RPMI8226 (cell line): Measurements from ENCODE around the gene ATP12A.

Experiments used
- DNase-seq: peaks from one replicate; pipeline ENCODE4 v3.0.0-alpha.2; 2015

ATP12A gene

DNA sequence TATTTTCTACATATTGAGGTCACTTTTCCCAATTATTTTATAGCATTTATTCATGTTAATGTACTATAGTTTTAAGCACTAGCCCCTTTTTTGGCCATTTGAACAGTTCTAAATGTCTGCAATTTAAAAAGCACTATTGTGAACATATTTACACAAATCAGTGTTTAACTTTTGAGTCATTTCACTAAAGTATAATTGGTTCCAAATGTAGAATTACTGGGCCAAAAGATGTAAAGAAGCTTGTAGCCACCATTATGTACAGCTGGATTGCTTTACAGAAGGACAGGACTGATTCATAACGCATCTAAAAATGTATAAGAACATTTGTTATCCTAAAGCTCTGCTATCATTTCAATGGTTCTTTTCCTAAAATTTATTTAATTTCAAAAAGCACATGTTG, 16.6 kb upstream of the ATP12A start:
- DNase-seq = no peak

DNA sequence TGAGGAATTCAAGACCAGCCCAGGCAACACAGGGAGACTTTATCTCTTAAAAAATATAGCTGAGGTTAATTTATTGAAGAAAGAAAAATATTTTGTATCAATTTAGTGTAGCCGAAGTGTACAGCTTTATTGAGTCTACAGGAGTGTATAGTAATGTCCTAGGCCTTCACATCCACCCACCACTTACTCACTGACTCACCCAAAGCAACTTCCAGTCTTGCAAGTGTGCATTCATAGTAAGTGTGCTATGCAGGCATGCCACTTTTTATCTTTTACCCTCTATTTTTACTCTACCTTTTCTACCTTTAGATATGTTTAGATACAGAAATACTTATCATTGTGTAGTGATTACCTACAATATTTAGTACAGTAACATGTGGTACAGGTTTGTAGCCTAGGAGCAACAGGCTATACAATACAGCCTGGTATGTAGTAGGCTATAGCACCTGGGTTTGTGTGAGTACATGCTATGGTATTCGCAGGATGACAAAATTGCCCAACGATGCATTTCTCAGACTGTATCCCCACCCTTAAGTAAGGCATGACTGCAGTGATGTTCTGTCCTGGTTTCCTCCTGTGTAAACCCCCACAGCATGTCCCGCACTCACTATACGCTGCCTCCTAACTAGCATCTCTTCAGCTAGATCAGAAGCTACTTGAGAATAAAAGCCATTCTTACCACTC, 15.3 kb upstream of the ATP12A start:
- DNase-seq = no peak

DNA sequence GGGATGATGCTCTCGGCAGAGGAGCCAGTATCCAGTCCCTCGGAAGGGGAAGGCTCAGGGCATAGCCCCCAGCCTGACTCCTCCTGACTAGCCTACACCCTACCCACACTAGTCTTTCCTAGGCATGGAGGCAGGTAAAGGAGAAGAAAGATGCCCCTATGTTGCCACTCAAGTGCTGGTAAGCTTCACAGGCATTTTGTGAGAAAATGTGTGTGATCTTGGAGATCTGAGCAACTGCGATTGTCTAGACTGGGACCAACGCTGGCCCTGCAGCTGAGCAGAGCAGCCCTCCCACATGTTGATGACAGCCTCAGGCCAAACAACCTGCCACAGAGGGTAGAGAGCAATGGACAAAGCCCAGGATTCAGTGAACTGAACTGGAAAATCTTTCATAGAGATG, 11.7 kb upstream of the ATP12A start:
- no peak for DNase-seq

DNA sequence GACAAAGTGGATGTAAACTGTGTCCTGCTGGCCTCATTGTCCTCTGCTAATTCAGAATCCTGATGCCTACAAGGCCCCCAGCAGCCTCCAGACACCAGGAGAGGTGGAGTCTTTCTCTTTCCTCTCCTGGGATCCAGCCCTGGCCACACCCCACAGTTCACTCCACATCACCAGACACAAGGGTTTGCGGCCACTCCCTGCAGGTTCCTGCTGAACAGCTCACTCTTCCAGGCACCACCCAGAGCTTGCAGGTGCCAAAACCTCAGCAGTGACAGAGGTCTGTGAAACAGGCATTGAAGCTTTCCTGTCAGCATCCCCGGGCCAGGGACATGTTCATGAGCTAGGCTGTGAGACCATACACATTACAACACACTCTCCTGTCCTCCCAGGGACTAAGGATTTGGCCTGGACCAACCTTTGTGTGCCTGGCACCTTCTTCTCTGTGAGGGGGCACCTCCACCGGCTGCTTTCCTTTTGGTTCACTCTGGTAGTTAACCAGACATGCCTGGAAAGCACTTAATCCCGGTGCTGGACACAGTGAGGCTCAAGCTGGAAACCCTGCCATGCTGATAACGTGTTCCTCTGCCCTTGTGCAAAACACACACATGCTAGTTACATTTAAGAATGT, 11.1 kb upstream of the ATP12A start:
- DNase-seq = no peak

- DNase-seq = no peak
Observed at GRCh38 chr13:24670174-24670573, 10.0 kb upstream of the ATP12A start.

- DNase-seq = peak; percentile 52
Observed at GRCh38 chr13:24670961-24671381, 9.2 kb upstream of the ATP12A start.

DNA sequence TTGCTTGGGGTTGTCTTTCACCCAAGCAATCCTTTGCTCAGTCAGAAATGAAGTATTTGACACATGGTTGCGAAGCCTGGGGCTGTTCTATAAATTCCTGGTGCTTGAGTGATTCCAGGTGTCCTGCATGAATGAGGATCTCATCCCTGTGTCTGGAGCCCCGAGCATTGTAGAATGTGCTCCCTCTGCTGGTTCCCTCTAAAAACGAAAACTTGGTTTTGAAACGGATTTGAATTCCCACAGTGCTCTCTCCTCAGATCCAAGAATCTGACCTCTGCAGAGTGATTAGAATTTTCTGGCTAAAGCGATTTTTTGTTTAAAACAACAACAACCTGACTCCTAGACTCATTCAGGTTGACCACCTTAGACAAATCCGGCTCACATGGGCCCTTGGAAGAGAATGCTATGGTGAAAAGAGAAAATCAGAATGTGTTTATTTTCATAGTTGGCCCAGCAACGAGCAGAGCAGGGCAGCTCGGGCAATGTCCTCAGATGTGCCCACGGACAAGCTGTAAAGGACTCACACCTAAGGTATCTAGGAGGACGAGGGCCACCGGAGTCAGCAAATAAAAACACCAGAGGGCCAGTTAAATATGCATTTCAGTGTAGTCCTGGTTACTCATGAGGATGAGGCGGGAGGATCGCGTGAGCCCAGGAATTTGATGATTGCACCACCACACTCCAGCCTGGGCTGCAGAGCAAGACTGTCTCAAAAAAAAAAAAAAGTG, 8.7 kb upstream of the ATP12A start:
- peak; percentile 27 for DNase-seq

DNA sequence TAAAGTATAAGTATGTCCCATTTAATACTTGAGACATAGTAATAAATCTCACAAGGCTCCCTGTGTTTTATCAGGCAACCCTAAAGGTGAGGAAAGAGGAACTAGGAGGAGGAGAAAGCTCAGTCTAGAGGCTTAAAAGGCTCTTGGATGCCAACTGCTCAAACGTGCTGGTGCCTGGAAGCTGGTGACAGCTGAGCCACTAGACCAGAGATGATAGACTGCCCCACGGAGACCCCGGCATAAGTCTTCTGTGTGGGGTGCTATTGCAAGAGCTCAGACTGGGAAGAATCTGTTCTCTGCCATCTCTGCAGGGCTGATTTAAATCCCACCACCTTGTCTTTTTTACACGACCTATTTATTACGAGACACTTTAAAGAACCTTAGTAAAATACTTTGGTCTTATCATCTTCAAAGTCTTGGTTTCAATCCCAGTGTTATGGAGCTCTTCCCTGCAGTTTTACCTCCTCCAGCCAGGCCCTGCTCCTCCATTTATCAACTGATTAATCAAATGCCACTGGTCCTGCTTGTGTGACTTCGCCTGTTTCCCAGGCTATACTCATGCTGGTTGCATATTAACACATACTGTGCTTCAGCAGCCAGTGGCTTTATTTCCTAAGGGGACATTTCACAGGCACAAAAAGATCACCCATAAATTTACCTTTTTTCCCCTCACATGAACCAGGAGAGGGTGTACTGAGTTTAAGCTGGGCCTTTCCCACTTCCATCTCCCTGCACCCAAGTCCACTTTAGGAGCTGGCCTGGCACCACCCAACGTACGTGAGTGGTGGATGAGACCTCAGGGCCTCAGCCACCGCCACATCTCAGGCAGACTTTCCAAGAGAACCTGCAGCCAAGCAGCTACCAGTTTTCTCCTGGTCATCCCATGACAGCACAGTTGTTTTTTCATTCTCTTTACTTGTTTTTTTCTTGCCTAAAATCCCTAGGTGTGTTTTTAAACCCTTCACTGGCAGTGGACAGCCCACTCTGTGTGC, 7.8 kb upstream of the ATP12A start:
- DNase-seq = no peak

DNA sequence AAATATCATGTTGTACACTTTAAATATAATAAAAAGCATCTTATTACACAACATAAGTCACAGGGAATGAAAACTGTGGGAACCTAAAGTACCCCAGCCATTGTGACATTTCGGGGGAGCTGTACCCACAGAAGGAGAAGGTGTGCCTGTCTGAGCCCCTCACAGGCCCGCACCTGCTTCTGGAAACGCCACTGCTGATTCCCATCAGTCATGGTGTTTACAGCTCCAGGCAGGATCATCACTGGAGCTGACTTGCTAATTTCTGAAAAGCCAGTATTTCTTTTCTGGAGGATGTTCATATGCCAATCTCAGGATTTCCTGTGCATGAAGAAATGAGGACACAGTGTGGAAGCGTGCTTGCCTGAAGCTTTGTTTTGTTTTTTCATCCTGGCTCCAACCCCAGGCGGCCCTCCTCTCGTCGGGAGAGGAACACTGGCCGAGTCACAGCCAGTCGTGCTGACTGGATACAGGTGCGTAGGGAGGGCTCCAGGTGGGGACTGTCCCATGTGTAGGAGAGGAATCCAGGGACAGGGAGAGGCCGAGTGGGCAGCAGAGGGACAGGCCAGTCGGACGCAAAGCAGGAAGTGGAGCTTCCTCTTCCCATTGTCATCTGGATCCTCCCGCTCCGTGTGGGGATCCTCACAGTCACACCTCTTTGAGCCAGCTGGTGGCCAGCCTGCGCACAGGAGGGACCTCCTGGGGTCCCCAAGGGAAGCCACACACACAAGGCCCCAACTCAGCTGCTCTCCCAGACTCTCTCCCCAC, 4.2 kb upstream of the ATP12A start:
- DNase-seq = no peak

DNA sequence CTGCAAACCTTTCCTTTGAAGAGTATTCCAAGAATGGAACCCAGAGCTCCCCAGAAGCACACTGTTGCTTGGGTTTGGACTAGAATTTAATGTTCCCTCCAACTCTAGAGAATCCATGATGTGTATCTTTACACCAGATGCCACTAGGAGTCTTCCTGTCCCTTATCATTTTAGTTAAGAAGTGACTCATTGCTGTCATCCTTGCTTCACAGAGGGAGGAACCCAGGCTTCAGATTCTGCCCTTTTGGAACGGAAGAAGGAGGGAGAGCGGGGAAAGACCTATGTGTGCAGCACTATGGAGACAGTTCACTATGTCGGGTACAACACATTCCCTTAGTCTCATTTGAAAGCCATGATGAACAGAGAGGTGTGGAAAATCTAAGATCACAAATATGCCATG, 2.1 kb upstream of the ATP12A start:
- DNase-seq = no peak

DNA sequence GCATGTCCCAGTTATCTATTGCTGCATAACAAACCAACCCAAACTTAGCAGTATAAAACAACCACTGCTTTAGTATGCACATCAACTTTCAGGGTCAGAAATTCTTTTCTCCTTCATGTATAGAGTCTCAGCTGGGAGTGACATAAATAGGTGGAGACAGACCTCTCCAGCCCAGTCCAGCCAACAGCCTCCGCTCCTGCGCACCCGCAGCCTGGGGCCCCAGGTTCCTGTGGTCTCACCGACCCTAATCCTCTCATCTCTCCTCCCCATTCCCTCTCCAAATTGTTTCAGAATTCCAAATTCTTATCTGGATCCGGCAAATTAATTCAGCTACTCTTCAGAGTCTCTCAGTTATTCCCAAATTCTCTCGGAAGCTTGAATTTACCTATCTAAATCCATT, 522 bp upstream of the ATP12A start:
- no peak for DNase-seq

- no peak for DNase-seq
Observed at GRCh38 chr13:24680921-24681604, 855 bp downstream of the ATP12A start.

DNA sequence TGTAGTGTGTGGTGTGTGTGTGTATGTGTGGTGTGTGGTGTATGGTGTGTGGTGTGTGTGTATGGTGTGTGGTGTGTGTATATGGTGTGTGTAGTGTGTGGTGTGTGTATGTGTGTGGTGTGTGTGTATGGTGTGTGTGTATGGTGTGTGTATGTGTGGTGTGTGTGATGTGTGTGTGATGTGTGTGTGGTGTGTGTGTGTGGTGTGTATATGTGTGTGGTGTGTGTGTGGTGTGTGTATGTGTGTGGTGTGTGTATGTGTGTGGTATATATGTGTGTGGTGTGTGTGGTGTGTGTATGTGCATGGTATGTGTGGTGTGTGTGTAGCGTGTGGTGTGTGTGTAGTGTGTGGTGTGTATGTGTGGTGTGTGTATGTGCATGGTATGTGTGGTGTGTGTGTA, 1.7 kb downstream of the ATP12A start:
- no peak for DNase-seq

GRCh38 chr13:24682353-24682752, 2.1 kb downstream of the ATP12A start:
- DNase-seq = no peak

GRCh38 chr13:24683351-24683750, 3.1 kb downstream of the ATP12A start:
- DNase-seq = no peak

- peak; percentile 55 for DNase-seq
Observed at GRCh38 chr13:24683838-24684599, 3.8 kb downstream of the ATP12A start.

DNA sequence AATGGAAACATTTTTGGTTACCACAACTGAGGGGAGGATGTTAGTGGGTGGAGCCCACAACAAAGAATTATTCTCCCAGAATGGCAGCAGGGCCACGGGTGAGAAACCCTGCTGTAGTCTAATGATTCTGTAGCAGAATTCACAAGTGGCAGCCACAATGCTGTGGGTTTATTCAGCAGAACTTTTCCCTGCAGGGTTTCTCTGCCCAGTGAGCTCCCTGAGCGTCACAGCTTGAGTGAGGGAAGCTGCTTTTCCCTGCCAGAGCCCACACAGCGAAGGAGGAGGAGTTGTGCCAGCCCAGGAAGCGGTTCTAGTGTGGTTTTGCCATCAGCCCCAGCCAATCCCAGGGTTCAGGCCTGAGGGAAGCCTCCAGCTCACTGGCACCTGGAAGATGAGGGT, 4.4 kb downstream of the ATP12A start:
- no peak for DNase-seq

DNA sequence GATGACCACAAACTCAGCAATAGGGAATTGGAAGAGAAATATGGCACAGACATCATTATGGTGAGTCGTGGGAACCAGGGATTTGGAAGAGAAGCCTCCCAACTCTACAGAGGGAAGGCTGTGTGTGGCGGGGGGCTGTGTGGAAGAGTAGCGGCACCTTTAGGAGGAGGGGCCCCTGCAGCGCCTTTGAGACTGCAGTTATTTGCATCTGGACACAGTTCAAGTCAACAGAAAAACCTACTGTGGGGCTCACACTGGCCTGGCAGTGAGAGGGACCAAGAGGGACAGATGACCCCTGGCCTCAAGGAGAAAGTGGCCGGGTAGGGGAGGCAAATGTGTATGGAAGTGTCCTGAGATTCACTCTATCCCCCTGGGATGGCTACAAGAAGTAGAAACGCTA, 5.1 kb downstream of the ATP12A start:
- DNase-seq = no peak

DNA sequence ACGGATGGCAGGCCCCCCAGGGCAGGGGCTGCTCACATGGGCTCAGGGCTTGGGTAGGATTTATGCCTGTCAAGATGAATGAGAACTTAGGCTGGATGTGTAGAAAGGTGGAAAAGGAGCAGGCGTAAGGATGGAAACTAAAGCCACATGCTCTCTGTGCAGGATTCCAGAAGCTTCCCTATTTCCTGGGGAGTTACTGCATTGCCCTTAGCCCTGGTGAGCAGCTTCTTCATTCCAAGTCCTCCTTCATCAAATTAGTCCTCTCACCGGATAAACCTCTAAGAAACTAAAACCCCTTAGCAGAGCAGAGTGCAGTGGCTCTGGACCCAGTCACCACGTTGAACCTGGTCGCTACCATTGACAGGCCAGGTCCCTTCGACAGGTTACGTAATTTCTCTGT, 7.4 kb downstream of the ATP12A start:
- DNase-seq = no peak

GRCh38 chr13:24688111-24688510, 7.9 kb downstream of the ATP12A start:
- DNase-seq = no peak

- no peak for DNase-seq
Observed at GRCh38 chr13:24688950-24689349, 8.7 kb downstream of the ATP12A start.
